ENCODE data around the gene HBD. TPM values are rescaled to one million over a fixed set of nuclear protein-coding genes. Genes with fewer than 3 reads are reported as not detected.

The HBD gene
- polyA plus RNA-seq (2012; ENCODE audit: insufficient read depth, insufficient read length, low read depth) = not detected

DNA sequence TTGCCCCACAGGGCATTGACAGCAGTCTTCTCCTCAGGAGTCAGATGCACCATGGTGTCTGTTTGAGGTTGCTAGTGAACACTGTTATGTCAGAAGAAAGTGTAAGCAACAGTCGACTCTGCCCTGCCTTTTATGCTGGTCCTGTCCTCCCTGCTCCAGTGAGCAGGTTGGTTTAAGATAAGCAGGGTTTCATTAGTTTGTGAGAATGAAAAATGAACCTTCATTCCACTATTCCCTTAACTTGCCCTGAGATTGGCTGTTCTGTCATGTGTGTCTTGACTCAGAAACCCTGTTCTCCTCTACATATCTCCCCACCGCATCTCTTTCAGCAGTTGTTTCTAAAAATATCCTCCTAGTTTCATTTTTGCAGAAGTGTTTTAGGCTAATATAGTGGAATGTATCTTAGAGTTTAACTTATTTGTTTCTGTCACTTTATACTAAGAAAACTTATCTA is at the start of gene HBD:
TSS of gene HBD (minus strand) at position 103 of the 454 bp plus-strand sequence. CDS start at position 53, 50 bp downstream.
- DNase-seq = no peak
- H3K4me1 ChIP-seq = no peaks in the 10 kb centered on the region

DNA sequence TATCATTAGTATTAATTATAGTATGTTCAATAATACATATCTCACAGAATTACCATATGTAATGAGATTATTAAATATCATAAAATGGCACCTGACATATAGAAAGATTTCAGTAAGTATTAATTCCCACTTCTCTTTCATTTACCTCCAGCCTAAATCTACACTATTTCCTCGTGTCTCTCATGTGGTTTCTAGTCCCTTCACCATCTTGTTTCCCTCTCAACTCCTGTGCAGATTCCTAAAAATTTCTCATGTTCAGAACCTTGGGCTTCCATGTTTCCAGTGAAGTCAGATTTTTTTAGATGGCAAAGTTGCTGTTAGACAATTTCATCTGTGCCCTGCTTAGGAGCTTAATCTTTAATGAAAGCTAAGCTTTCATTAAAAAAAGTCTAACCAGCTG is 49.6 kb upstream of the HBD start:
- Histone ChIP-seq H3K4me3 (ENCODE audit: low read depth, low read length) (no peak overlapping the region), H3K9me3 (no peaks in the 10 kb centered on the region), H3K4me1 (no peaks in the 10 kb centered on the region), H3K27me3 (no peaks in the 10 kb centered on the region), H3K36me3 (no peaks in the 10 kb centered on the region)
- no peak for DNase-seq
- TF ChIP-seq, protein P1, sequence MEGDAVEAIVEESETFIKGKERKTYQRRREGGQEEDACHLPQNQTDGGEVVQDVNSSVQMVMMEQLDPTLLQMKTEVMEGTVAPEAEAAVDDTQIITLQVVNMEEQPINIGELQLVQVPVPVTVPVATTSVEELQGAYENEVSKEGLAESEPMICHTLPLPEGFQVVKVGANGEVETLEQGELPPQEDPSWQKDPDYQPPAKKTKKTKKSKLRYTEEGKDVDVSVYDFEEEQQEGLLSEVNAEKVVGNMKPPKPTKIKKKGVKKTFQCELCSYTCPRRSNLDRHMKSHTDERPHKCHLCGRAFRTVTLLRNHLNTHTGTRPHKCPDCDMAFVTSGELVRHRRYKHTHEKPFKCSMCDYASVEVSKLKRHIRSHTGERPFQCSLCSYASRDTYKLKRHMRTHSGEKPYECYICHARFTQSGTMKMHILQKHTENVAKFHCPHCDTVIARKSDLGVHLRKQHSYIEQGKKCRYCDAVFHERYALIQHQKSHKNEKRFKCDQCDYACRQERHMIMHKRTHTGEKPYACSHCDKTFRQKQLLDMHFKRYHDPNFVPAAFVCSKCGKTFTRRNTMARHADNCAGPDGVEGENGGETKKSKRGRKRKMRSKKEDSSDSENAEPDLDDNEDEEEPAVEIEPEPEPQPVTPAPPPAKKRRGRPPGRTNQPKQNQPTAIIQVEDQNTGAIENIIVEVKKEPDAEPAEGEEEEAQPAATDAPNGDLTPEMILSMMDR (IDR thresholded peaks at IDR 0.05; ENCODE audit: low read depth, low read length) = no peak

More for the DNA sequence above, at the start of gene HBD:
- TF ChIP-seq, protein P1 (IDR thresholded peaks at IDR 0.05; ENCODE audit: low read depth, low read length) = no peak
- no peaks in the 10 kb centered on the region for H3K27me3 ChIP-seq
- H3K4me3 ChIP-seq (ENCODE audit: low read depth, low read length) = no peak within 1 kb of the TSS
- no peaks in the 10 kb centered on the region for H3K36me3 ChIP-seq
- H3K9me3 ChIP-seq = no peaks in the 10 kb centered on the region

DNA sequence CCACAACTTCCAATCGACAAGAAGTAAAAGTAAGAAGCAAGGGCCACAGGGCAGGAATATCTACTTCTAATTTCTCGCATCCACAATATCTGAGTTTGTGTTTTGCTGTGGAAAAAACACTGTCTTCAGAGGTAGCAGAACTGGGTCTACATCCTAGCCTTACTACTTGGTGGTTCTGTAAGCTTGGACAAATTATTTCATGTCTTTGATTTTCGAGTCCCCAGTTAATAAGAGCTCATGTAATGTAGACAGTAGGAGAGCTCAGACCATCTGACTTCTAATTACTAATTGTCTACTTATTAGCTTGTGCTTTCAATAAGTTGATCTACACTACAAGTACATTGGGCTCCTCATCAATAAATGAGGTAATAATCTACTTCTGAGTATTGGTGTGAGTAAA is 48.8 kb upstream of the HBD start:
- TF ChIP-seq, protein P1 (IDR thresholded peaks at IDR 0.05; ENCODE audit: low read depth, low read length) = no peak
- Histone ChIP-seq H3K27me3 (no peaks in the 10 kb centered on the region), H3K4me1 (no peaks in the 10 kb centered on the region), H3K36me3 (no peaks in the 10 kb centered on the region), H3K9me3 (no peaks in the 10 kb centered on the region), H3K4me3 (ENCODE audit: low read depth, low read length) (no peak overlapping the region)
- no peak for DNase-seq

DNA sequence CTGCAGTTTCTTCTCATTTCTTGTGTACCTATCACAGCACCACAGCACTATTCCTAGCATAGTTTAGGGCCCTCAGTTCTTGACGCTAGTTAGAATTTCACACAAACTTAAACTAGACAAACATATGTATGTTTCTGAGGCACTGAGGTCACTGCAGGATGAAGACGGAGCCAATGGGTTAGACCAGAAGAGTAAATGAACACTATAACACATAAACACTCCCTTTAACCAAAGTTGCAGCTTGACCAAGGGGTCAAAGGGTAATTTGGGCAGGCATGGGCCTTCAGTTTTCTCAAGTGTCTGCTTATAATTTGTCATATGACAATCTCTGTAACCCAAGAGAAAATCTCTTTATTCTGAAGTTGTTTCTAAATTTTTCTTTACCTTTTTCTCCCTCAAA is 48.3 kb upstream of the HBD start:
- H3K36me3 ChIP-seq = no peaks in the 10 kb centered on the region
- no peak overlapping the region for H3K4me3 ChIP-seq (ENCODE audit: low read depth, low read length)
- no peaks in the 10 kb centered on the region for H3K9me3 ChIP-seq
- TF ChIP-seq, protein P1 (IDR thresholded peaks at IDR 0.05; ENCODE audit: low read depth, low read length) = no peak
- H3K4me1 ChIP-seq = no peaks in the 10 kb centered on the region
- DNase-seq = no peak
- no peaks in the 10 kb centered on the region for H3K27me3 ChIP-seq

DNA sequence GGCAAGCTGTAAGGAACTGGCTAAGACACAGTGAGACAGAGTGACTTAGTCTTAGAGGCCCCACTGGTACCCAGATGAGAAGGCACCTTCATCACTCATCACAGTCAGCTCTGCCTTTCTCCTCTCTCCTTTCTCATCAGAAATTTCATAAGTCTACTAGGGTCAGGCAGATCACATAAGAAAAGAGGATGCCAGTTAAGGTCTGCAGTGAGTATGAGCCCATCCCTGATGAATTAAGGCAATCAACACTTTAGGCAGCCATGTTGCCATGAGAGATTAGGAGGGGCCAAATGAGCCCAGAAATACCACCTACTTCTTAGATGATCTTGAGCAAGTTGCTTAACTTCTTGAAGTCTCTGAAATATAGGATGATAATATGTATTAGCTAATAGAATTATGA is 47.3 kb upstream of the HBD start:
- H3K4me1 ChIP-seq = no peaks in the 10 kb centered on the region
- H3K36me3 ChIP-seq = no peaks in the 10 kb centered on the region

DNA sequence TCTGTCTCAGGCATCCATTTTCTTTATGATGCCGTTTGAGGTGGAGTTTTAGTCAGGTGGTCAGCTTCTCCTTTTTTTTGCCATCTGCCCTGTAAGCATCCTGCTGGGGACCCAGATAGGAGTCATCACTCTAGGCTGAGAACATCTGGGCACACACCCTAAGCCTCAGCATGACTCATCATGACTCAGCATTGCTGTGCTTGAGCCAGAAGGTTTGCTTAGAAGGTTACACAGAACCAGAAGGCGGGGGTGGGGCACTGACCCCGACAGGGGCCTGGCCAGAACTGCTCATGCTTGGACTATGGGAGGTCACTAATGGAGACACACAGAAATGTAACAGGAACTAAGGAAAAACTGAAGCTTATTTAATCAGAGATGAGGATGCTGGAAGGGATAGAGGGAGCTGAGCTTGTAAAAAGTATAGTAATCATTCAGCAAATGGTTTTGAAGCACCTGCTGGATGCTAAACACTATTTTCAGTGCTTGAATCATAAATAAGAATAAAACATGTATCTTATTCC is 46.4 kb upstream of the HBD start:
- H3K27me3 ChIP-seq = no peaks in the 10 kb centered on the region
- no peak overlapping the region for H3K4me3 ChIP-seq (ENCODE audit: low read depth, low read length)
- H3K9me3 ChIP-seq = no peaks in the 10 kb centered on the region
- no peaks in the 10 kb centered on the region for H3K36me3 ChIP-seq
- peak; percentile 11 for DNase-seq
- TF ChIP-seq, protein P1 (IDR thresholded peaks at IDR 0.05; ENCODE audit: low read depth, low read length) = no peak
- H3K4me1 ChIP-seq = no peaks in the 10 kb centered on the region

More for the DNA sequence above, 47.3 kb upstream of the HBD start:
- DNase-seq = no peak
- Histone ChIP-seq H3K27me3 (no peaks in the 10 kb centered on the region), H3K9me3 (no peaks in the 10 kb centered on the region), H3K4me3 (ENCODE audit: low read depth, low read length) (no peak overlapping the region)
- TF ChIP-seq, protein P1 (IDR thresholded peaks at IDR 0.05; ENCODE audit: low read depth, low read length) = no peak

Data from BE2C (cell line).